K562 (cell line): ENCODE measurements around the gene TRMT1. TPM values are rescaled to one million over a fixed set of nuclear protein-coding genes. Genes with fewer than 3 reads are reported as not detected.

Experiments
- BCL6 ChIP-seq: fragments of 250-450 bp; sonication (Bioruptor Pico); IDR thresholded peaks from 2 replicates; pipeline ENCODE4 v1.4.0; 2020
- CC2D1A ChIP-seq: fragments of 450-650 bp; IDR thresholded peaks from 2 replicates; pipeline ENCODE4 v1.6.1; 2017; ENCODE audit warnings: mild to moderate bottlenecking
- DNMT1 ChIP-seq: fragments of 450-650 bp; IDR thresholded peaks from 2 replicates; pipeline ENCODE4 v1.6.1; 2016; ENCODE audit warnings: antibody characterized with exemption, mild to moderate bottlenecking
- FOXK2 ChIP-seq, 2 experiments: fragments of 450-650 bp; IDR thresholded peaks in 1 of 2; conservative IDR thresholded peaks in 1 of 2; 2 replicates each; pipeline ENCODE4 v1.6.1; 2016; ENCODE audit warnings: low read depth in 2 of 2, mild to moderate bottlenecking in 1 of 2
- FOXP4 ChIP-seq: sonication (generic); formaldehyde crosslinking; IDR thresholded peaks from 2 replicates; pipeline ENCODE4 v1.8.0; 2022; ENCODE audit warnings: mild to moderate bottlenecking, missing genetic modification reagents, borderline replicate concordance
- HCFC1 ChIP-seq: IDR thresholded peaks from 2 replicates; pipeline ENCODE4 v1.6.1; 2012; ENCODE audit warnings: low read depth, low read length, improper control_type of control experiment
- KLF1 ChIP-seq: fragments of 450-650 bp; IDR thresholded peaks from 2 replicates; pipeline ENCODE4 v1.6.1; 2016; ENCODE audit warnings: missing genetic modification characterization, missing compliant biosample characterization
- KLF13 ChIP-seq: fragments of 450-650 bp; IDR thresholded peaks from 2 replicates; pipeline ENCODE4 v1.6.1; 2016; ENCODE audit warnings: missing genetic modification characterization, low read depth, mild to moderate bottlenecking, missing compliant biosample characterization, moderate library complexity, borderline replicate concordance
- MTF1 ChIP-seq: fragments of 250-450 bp; sonication (Bioruptor Pico); IDR thresholded peaks from 2 replicates; pipeline ENCODE4 v1.9.0; 2021; ENCODE audit warnings: moderate library complexity, mild to moderate bottlenecking, inconsistent platforms, borderline replicate concordance
- NFE2L1 ChIP-seq: fragments of 450-650 bp; IDR thresholded peaks from 2 replicates; pipeline ENCODE4 v1.6.1; 2016; ENCODE audit warnings: missing genetic modification characterization, low read depth, mild to moderate bottlenecking, missing compliant biosample characterization, moderate library complexity, borderline replicate concordance
- RBM15 ChIP-seq: fragments of 200-400 bp; formaldehyde crosslinking; IDR thresholded peaks from 2 replicates; pipeline ENCODE4 v1.6.1; 2018; ENCODE audit warnings: mild to moderate bottlenecking, low read length, moderate library complexity; ENCODE audit not compliant: insufficient read depth
- SIN3A ChIP-seq, 2 experiments: fragments of 150-350 bp in 1 of 2; IDR thresholded peaks; 2 replicates each; pipeline ENCODE4 v1.6.1; 2011 to 2016; ENCODE audit warnings: borderline replicate concordance in 2 of 2, low read depth in 2 of 2, low read length in 2 of 2, mild to moderate bottlenecking in 2 of 2, moderate library complexity in 2 of 2; ENCODE audit not compliant: control insufficient read depth in 1 of 2
- SIX5 ChIP-seq, 2 experiments: IDR thresholded peaks; 2 replicates each; pipeline ENCODE4 v1.6.1; 2011; ENCODE audit warnings: low read length in 2 of 2, borderline replicate concordance in 1 of 2, low read depth in 1 of 2, mild to moderate bottlenecking in 1 of 2, moderate library complexity in 1 of 2; ENCODE audit not compliant: insufficient read depth in 1 of 2
- SNRNP70 ChIP-seq: fragments of 200-400 bp; formaldehyde crosslinking; optimal IDR thresholded peaks from 2 replicates; pipeline ENCODE3; 2017; ENCODE audit warnings: low read depth, low read length
- ZBTB17 ChIP-seq: fragments of 450-650 bp; formaldehyde crosslinking; IDR thresholded peaks from 2 replicates; pipeline ENCODE4 v1.4.0; 2020; ENCODE audit warnings: mild to moderate bottlenecking
- ZBTB8A ChIP-seq: fragments of 450-650 bp; IDR thresholded peaks from 2 replicates; pipeline ENCODE4 v1.6.1; 2018; ENCODE audit warnings: mild to moderate bottlenecking, moderate library complexity; ENCODE audit not compliant: partially characterized antibody
- ZC3H11A ChIP-seq: IDR thresholded peaks from 2 replicates; pipeline ENCODE4 v1.6.1; 2012; ENCODE audit warnings: low read depth, low read length, improper control_type of control experiment
- polyA plus RNA-seq, 8 experiments: library from polyadenylated mRNA; depleted of rRNA in 4 of 8; stranded (reverse) in 5 of 8; unstranded in 3 of 8; fragments of >200 nt; fragmentation: Nextera tagmentation in 2 of 8; fragmentation: Illumina TruSeq in 1 of 8; extraction: Ambion mirVana in 2 of 8; extraction: Trizol in 1 of 8; gene quantifications; 2 replicates each; pipeline versions ENCODE4 v1.2.1 to v1.2.3, GENCODE V29; 2011 to 2014; ENCODE audit warnings: inconsistent platforms in 1 of 8, missing spikeins in 1 of 8
- total RNA-seq, 7 experiments: library from RNA; depleted of rRNA in 6 of 7; stranded (reverse); fragments of >200 nt in 6 of 7; fragmentation: Illumina TruSeq in 2 of 7; extraction: Trizol in 2 of 7; gene quantifications; 2 replicates each; pipeline versions ENCODE4 v1.2.1 to v1.2.3, GENCODE V29; 2011 to 2021; ENCODE audit warnings: low replicate concordance in 1 of 7
- TF ChIP-seq, protein P1 (sequence below), 2 experiments: fragments of 450-650 bp in 1 of 2; IDR thresholded peaks; 2 replicates each; pipeline ENCODE4 v1.6.1; 2011 to 2017; ENCODE audit warnings: low read depth in 2 of 2, antibody characterized with exemption in 1 of 2, borderline replicate concordance in 1 of 2, low read length in 1 of 2, mild to moderate bottlenecking in 1 of 2, mixed read lengths in 1 of 2; ENCODE audit not compliant: control insufficient read depth in 1 of 2
- TF ChIP-seq, protein P2 (sequence below): fragments of 250-450 bp; sonication (Bioruptor Pico); IDR thresholded peaks from 2 replicates; pipeline ENCODE4 v1.4.0; 2020

Gene TRMT1
- total and polyA plus RNA-seq, 9 of the 15 experiments (the other 6 are each of a cell fraction or from before 2014, with no cell fraction given) = 5.8 to 158 (median 54.3) TPM

DNA sequence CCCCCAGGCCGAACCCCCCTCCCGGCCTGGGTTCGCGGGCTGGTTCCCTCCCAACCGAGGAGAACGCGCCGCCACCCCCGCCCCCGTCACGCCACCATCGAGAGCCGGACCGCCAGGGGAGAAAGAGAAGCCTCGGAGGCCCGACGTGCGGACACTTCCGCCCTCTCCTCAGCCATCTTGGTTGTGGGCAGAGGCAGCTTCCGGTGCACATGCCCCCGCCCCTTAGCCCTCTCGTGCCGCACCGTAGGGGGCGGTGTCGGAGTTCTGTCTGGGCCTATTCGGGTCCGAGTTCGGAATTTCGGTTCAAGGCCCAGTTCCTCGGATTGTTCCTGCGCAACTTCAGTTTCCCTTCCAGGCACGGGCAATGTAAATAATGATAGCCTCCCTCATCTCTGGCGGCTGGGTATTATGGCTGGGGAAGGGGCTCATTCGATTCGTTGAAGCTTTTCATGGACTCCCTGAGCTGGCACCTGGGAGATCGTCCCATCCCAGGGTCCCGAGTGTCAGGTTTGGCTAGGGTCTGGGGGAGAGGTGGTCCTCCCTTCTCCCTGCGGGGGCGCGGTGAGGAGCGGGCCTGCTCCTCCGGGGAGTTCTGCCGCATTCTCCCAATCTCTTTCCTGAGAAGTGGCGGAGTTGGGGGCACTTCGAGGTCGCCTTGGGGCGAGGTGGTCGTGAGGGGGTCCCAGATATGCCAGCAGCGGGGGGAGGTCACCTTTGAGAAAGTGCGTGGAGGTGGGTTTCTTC lies 33.8 kb upstream of the TRMT1 start, which contains the start of the genes IER2 and STX10 (continued):
- TF ChIP-seq, protein P1, sequence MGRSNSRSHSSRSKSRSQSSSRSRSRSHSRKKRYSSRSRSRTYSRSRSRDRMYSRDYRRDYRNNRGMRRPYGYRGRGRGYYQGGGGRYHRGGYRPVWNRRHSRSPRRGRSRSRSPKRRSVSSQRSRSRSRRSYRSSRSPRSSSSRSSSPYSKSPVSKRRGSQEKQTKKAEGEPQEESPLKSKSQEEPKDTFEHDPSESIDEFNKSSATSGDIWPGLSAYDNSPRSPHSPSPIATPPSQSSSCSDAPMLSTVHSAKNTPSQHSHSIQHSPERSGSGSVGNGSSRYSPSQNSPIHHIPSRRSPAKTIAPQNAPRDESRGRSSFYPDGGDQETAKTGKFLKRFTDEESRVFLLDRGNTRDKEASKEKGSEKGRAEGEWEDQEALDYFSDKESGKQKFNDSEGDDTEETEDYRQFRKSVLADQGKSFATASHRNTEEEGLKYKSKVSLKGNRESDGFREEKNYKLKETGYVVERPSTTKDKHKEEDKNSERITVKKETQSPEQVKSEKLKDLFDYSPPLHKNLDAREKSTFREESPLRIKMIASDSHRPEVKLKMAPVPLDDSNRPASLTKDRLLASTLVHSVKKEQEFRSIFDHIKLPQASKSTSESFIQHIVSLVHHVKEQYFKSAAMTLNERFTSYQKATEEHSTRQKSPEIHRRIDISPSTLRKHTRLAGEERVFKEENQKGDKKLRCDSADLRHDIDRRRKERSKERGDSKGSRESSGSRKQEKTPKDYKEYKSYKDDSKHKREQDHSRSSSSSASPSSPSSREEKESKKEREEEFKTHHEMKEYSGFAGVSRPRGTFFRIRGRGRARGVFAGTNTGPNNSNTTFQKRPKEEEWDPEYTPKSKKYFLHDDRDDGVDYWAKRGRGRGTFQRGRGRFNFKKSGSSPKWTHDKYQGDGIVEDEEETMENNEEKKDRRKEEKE (IDR thresholded peaks at IDR 0.05; ENCODE audit: borderline replicate concordance in 1 of 2, control insufficient read depth in 1 of 2, low read depth in 2 of 2, low read length in 1 of 2) = no peak; a peak in 1 of 4 replicates
- TF ChIP-seq, protein P2, sequence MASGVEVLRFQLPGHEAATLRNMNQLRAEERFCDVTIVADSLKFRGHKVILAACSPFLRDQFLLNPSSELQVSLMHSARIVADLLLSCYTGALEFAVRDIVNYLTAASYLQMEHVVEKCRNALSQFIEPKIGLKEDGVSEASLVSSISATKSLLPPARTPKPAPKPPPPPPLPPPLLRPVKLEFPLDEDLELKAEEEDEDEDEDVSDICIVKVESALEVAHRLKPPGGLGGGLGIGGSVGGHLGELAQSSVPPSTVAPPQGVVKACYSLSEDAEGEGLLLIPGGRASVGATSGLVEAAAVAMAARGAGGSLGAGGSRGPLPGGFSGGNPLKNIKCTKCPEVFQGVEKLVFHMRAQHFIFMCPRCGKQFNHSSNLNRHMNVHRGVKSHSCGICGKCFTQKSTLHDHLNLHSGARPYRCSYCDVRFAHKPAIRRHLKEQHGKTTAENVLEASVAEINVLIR = no peak
- TF ChIP-seq MTF1 (CRISPR knock-in tag) (no peak), SIN3A (IDR thresholded peaks at IDR 0.05; ENCODE audit: borderline replicate concordance in 2 of 2, control insufficient read depth in 1 of 2, low read depth in 2 of 2, low read length in 2 of 2) (peak; percentile 68 to 91; a peak in 3 of 4 replicates), SIX5 (IDR thresholded peaks at IDR 0.05; ENCODE audit: borderline replicate concordance in 1 of 2, insufficient read depth in 1 of 2, low read depth in 1 of 2, low read length in 2 of 2) (peak; percentile 61 to 76), HCFC1 (peak; percentile 94), CC2D1A (0 out of 2 replicates have a peak, but pooled peaks have one; percentile 34), SNRNP70 (no peak), ZC3H11A (no peak), BCL6 (CRISPR knock-in tag) (no peak), NFE2L1 (tag) (no peak), FOXK2 (conservative IDR thresholded peaks at IDR 0.05 in 1 of 2, IDR thresholded peaks at IDR 0.05 in 1 of 2; ENCODE audit: low read depth in 2 of 2) (peak; percentile 60 to 74), RBM15 (no peak), DNMT1 (peak; percentile 92; the same call in 1 of the 2 replicates), KLF1 (tag) (no peak), ZBTB8A (no peak), KLF13 (peak; percentile 84; the same call in 1 of the 2 replicates), ZBTB17 (CRISPR knock-in tag) (peak; percentile 93), FOXP4 (CRISPR knock-in tag) (peak; percentile 50; the same call in 1 of the 2 replicates)
